ENCODE data around the gene EEF2KMT. TPM values are rescaled to one million over a fixed set of nuclear protein-coding genes. Genes with fewer than 3 reads are reported as not detected.
"Not testable (repeated sequence)": the region's sequence is repeated elsewhere in the genome, so short reads cannot be mapped to it uniquely, and the experiment has no call there.

EEF2KMT gene
- total RNA-seq, 1 experiment from 2014 or later: 24.4 TPM

DNA sequence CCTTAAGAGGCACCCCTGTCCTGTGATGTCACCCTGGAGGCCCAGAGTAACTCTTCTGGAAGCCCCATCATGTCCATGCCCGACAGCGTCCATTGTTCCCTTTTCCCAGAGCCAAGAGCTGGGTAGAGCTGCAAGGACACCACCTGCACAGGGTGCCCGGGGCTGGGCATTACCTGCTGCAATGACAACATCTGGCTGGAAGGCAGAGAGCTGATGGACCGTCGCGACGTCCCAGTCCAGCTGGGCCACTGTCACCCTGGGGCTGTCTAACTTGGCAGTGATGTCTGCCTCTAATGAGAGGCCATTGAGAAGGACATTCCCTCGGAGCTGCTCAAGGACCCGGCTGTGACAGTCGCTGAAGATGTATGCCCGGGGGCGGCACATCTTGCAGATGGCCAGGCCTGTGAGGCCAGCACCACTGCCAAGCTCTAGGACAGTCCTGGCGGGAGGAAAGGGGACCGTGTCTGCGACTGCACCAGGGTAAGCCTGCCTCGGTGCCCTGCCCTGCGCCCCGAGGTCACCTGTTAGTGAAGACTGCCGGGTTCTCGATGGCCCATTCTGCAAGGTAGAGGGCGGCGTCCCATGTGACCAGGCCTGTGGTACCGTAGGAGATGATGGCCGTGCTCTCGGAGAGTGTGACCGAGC is 7.6 kb downstream of the EEF2KMT start:
- H3K27ac ChIP-seq (ENCODE audit: low read length); BruUV-seq (replicated peaks); H3K4me3 ChIP-seq (ENCODE audit: low read depth in 2 of 2, low read length in 2 of 2); POLR2A ChIA-PET; CTCF ChIA-PET; ATAC-seq; H3K36me3 ChIP-seq (ENCODE audit: control insufficient read depth, insufficient read depth, low read length); DNase-seq (ENCODE audit: low read depth, low spot score); intact Hi-C loops (cut with micrococcal nuclease; ENCODE audit: unreplicated experiment); H3K27me3 ChIP-seq (ENCODE audit: control insufficient read depth, insufficient read depth, low read length); H3K4me1 ChIP-seq (ENCODE audit: control insufficient read depth, insufficient read depth, low read length); in situ Hi-C loops (cut with HindIII; ENCODE audit: low pct_unique_long_range_greater_than_20kb, low sequenced_read_pairs); H3K9me3 ChIP-seq (ENCODE audit: control insufficient read depth, insufficient read depth, low read depth, low read length): not testable (repeated sequence)

DNA sequence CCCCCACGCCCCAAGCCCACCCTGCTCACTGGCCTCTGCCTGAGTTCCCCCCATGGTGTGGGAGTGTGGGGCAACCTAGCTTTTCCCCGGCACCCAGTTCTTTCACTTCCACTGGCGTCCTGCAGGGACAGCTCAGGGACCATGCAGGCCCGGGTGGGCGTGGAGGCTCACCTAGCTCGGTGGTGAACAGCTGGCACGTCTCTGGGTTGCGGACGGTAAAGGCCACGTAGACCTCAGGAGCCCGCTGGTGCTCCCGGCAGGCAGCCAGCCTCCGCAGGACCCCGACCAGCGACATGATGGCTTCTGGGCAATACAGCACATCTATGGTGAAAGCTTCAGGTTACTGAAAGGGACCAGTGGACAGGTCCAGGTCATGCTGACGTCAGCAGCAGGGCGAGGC is 8.7 kb downstream of the EEF2KMT start:
- POLR2A ChIA-PET; BruUV-seq (replicated peaks); H3K27me3 ChIP-seq (ENCODE audit: control insufficient read depth, insufficient read depth, low read length); in situ Hi-C loops (cut with HindIII; ENCODE audit: low pct_unique_long_range_greater_than_20kb, low sequenced_read_pairs); intact Hi-C loops (cut with micrococcal nuclease; ENCODE audit: unreplicated experiment); ATAC-seq; CTCF ChIA-PET; H3K4me1 ChIP-seq (ENCODE audit: control insufficient read depth, insufficient read depth, low read length); H3K27ac ChIP-seq (ENCODE audit: low read length); H3K4me3 ChIP-seq (ENCODE audit: low read depth in 2 of 2, low read length in 2 of 2); H3K9me3 ChIP-seq (ENCODE audit: control insufficient read depth, insufficient read depth, low read depth, low read length); DNase-seq (ENCODE audit: low read depth, low spot score); H3K36me3 ChIP-seq (ENCODE audit: control insufficient read depth, insufficient read depth, low read length): not testable (repeated sequence)

DNA sequence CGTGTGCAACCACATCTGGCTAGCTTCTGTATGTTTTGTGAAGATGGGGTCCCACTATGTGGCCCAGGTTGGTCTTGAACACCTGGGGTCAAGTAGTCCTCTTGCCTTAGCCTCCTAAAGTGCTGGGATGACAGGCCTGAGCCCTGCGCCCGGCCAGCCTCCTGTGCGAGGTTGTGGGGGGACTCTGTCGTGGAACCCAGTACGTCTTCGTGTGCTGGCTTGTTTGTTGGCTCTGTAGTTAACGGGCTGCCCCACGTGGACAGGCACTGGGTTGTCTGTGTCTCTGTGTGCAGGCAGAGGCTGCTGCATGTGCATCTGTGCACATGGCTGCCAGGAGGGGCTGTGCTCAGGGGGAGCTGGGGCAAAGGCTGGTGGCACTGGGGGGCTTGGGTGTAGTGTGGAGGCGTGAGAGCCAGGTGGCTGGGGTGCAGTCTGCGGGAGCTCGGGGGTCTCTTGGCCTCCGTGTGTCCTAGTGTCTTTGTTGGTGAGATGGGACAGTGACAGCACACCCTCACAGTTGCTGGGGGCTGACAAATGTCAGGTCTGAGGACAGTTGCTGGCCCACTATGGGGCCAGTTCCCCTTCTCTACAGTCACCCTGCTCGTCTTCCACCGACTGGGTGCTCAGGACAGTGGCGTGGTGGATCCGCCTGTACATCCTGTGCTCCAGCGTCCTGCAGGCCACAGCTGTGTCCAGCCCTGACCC is 9.4 kb downstream of the EEF2KMT start:
- H3K4me1 ChIP-seq (ENCODE audit: control insufficient read depth, insufficient read depth, low read length); intact Hi-C loops (cut with micrococcal nuclease; ENCODE audit: unreplicated experiment); H3K36me3 ChIP-seq (ENCODE audit: control insufficient read depth, insufficient read depth, low read length); DNase-seq (ENCODE audit: low read depth, low spot score); ATAC-seq; in situ Hi-C loops (cut with HindIII; ENCODE audit: low pct_unique_long_range_greater_than_20kb, low sequenced_read_pairs); POLR2A ChIA-PET; H3K27ac ChIP-seq (ENCODE audit: low read length); H3K4me3 ChIP-seq (ENCODE audit: low read depth in 2 of 2, low read length in 2 of 2); H3K27me3 ChIP-seq (ENCODE audit: control insufficient read depth, insufficient read depth, low read length); CTCF ChIA-PET; H3K9me3 ChIP-seq (ENCODE audit: control insufficient read depth, insufficient read depth, low read depth, low read length); BruUV-seq (replicated peaks): not testable (repeated sequence)

DNA sequence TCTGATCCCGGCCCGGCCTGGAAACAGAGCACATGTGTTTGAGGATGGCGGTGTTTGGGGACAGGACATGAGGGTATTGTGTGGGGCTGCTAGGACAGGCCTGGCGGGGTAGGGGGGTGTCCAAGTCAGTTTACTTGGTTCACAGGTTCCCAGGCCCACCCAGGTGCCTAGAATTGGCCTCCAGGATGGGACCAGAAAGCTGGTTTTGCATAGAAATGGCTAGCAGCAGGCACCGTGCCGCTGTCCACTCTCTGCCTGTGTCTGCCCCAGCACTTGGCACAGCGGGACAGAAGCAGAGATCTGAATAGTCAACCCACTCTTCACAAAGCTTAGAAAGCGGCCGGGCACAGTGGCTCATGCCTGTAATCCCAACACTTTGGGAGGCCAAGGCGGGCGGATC is 11.9 kb downstream of the EEF2KMT start:
- DNase-seq (ENCODE audit: low read depth, low spot score); H3K4me1 ChIP-seq (ENCODE audit: control insufficient read depth, insufficient read depth, low read length); BruUV-seq (replicated peaks); in situ Hi-C loops (cut with HindIII; ENCODE audit: low pct_unique_long_range_greater_than_20kb, low sequenced_read_pairs); POLR2A ChIA-PET; ATAC-seq; H3K27ac ChIP-seq (ENCODE audit: low read length); H3K4me3 ChIP-seq (ENCODE audit: low read depth in 2 of 2, low read length in 2 of 2); intact Hi-C loops (cut with micrococcal nuclease; ENCODE audit: unreplicated experiment); H3K36me3 ChIP-seq (ENCODE audit: control insufficient read depth, insufficient read depth, low read length); H3K27me3 ChIP-seq (ENCODE audit: control insufficient read depth, insufficient read depth, low read length); H3K9me3 ChIP-seq (ENCODE audit: control insufficient read depth, insufficient read depth, low read depth, low read length): not testable (repeated sequence)
- CTCF ChIA-PET: interaction anchor here (0.6 kb wide), 1 partner anchor 1953 kb away, joined by 8 read pairs; no protein-coding TSS in a partner anchor

DNA sequence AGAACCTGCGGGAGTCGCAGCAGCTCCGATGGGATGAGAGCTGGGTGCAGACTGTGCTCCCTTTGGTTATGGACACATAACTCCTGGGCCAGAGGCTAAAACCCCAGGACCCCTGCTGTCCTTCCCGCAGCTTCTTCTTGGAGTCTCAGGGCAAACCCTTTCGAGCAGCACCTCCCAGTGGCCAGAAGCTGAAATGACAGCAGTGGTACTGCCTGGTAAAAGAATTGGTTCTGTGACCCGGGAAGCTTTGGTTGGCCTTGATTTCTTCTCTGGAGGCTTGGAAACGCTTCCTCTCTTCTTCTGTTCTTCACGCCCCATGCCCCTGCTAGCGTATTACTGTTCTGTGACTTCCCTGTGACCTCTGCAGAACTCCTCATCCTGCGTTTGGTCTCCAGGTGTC is 12.8 kb downstream of the EEF2KMT start:
- H3K9me3 ChIP-seq (ENCODE audit: control insufficient read depth, insufficient read depth, low read depth, low read length); H3K27ac ChIP-seq (ENCODE audit: low read length); H3K36me3 ChIP-seq (ENCODE audit: control insufficient read depth, insufficient read depth, low read length); BruUV-seq (replicated peaks); in situ Hi-C loops (cut with HindIII; ENCODE audit: low pct_unique_long_range_greater_than_20kb, low sequenced_read_pairs); ATAC-seq; H3K4me1 ChIP-seq (ENCODE audit: control insufficient read depth, insufficient read depth, low read length); CTCF ChIA-PET; H3K27me3 ChIP-seq (ENCODE audit: control insufficient read depth, insufficient read depth, low read length); intact Hi-C loops (cut with micrococcal nuclease; ENCODE audit: unreplicated experiment); H3K4me3 ChIP-seq (ENCODE audit: low read depth in 2 of 2, low read length in 2 of 2): not testable (repeated sequence)
- DNase-seq (ENCODE audit: low read depth, low spot score): peak; percentile 51
- TF ChIP-seq, protein P1, sequence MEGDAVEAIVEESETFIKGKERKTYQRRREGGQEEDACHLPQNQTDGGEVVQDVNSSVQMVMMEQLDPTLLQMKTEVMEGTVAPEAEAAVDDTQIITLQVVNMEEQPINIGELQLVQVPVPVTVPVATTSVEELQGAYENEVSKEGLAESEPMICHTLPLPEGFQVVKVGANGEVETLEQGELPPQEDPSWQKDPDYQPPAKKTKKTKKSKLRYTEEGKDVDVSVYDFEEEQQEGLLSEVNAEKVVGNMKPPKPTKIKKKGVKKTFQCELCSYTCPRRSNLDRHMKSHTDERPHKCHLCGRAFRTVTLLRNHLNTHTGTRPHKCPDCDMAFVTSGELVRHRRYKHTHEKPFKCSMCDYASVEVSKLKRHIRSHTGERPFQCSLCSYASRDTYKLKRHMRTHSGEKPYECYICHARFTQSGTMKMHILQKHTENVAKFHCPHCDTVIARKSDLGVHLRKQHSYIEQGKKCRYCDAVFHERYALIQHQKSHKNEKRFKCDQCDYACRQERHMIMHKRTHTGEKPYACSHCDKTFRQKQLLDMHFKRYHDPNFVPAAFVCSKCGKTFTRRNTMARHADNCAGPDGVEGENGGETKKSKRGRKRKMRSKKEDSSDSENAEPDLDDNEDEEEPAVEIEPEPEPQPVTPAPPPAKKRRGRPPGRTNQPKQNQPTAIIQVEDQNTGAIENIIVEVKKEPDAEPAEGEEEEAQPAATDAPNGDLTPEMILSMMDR (IDR thresholded peaks at IDR 0.05): peak; percentile 89
- POLR2A ChIA-PET: interaction anchor here (0.6 kb wide), 1 partner anchor 64 kb away, joined by 3 read pairs; no protein-coding TSS in a partner anchor

DNA sequence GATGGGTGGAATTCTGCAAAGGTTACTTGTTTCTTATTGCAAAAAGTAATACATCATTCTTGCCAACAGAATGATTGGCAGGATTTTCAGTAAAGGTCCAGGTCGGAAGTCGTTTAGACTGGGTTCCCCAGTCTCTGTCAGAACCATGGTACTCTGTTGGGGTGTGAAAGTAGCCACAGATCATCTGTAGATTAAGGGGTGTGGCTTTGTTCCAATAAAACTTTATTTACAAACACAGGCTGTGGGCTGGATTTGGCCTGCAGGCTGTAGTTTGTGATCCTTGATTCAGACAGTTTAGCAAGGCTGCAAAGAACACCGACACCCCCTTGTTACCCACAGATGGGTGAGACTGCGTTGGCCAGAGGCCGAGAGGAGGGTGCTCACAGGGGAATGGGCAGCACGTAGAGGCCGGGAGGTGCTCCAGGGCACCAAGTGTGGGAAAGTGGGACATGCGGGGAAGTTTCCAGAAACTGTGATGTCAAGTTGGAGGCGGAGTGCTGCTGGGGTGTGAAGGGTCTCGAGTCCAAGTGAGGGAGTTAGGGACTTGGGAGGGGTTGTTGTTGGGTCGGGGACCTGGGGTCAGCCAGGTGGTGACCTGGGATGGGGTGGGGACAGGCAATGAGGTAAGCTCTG is 13.4 kb downstream of the EEF2KMT start:
- CTCF ChIA-PET; POLR2A ChIA-PET; in situ Hi-C loops (cut with HindIII; ENCODE audit: low pct_unique_long_range_greater_than_20kb, low sequenced_read_pairs); ATAC-seq; DNase-seq (ENCODE audit: low read depth, low spot score); H3K9me3 ChIP-seq (ENCODE audit: control insufficient read depth, insufficient read depth, low read depth, low read length); intact Hi-C loops (cut with micrococcal nuclease; ENCODE audit: unreplicated experiment); H3K36me3 ChIP-seq (ENCODE audit: control insufficient read depth, insufficient read depth, low read length); BruUV-seq (replicated peaks); H3K4me1 ChIP-seq (ENCODE audit: control insufficient read depth, insufficient read depth, low read length); H3K27ac ChIP-seq (ENCODE audit: low read length); H3K27me3 ChIP-seq (ENCODE audit: control insufficient read depth, insufficient read depth, low read length); H3K4me3 ChIP-seq (ENCODE audit: low read depth in 2 of 2, low read length in 2 of 2): not testable (repeated sequence)

Measured in Panc1 (cell line).